Measurements from ENCODE around the gene POLN. TPM values are rescaled to one million over a fixed set of nuclear protein-coding genes. Genes with fewer than 3 reads are reported as not detected.

Gene POLN
- polyA plus RNA-seq, 1 donor (not counting 4 experiments of a cell fraction or from before 2014, with no cell fraction given) = 1.3 TPM

GRCh38 chr4:2094545-2094944, 147.4 kb downstream of the POLN start:
- FAIRE-seq = no peak
- peaks cover 9% of the 10 kb centered on the region for H3K27me3 ChIP-seq (ENCODE audit: control insufficient read depth, extremely low read depth, insufficient read depth, low read length)
- H3K4me2 ChIP-seq (ENCODE audit: control insufficient read depth, extremely low read depth, insufficient read depth, low read depth, low read length) = no peak overlapping the region
- no peak overlapping the region for H2AFZ ChIP-seq (ENCODE audit: control insufficient read depth, low read length)
- H3K27ac ChIP-seq (ENCODE audit: control insufficient read depth, insufficient read depth, low read length) = no peak overlapping the region
- no peaks in the 10 kb centered on the region for H3K9me1 ChIP-seq (ENCODE audit: control insufficient read depth, extremely low read depth, insufficient read depth, low read length)
- no peak overlapping the region for H3K9ac ChIP-seq (ENCODE audit: control insufficient read depth, extremely low read depth, insufficient read depth, low read length)
- no peaks in the 10 kb centered on the region for H4K20me1 ChIP-seq (ENCODE audit: control insufficient read depth, extremely low read depth, insufficient read depth, low read length)
- no peak overlapping the region for H3K4me3 ChIP-seq (ENCODE audit: control insufficient read depth in 2 of 3, extremely low read depth in 1 of 3, insufficient read depth in 2 of 3, low read depth in 1 of 3, low read length in 3 of 3)
- dilution Hi-C loops (cut with MboI; ENCODE audit: extremely low pct_ligation_motif_present, low sequenced_read_pairs) = no loop called here
- peaks cover 6% of the 10 kb centered on the region for H3K4me1 ChIP-seq (ENCODE audit: control insufficient read depth, extremely low read depth, insufficient read depth, low read length)
- no peaks in the 10 kb centered on the region for H3K36me3 ChIP-seq (ENCODE audit: control insufficient read depth in 2 of 2, extremely low read depth in 1 of 2, insufficient read depth in 2 of 2, low read length in 2 of 2)
- no peak for DNase-seq (ENCODE audit: low read depth, low spot score)
- TF ChIP-seq EZH2 (IDR thresholded peaks at IDR 0.05; ENCODE audit: low read length) = no peak
- TF ChIP-seq, protein P1, sequence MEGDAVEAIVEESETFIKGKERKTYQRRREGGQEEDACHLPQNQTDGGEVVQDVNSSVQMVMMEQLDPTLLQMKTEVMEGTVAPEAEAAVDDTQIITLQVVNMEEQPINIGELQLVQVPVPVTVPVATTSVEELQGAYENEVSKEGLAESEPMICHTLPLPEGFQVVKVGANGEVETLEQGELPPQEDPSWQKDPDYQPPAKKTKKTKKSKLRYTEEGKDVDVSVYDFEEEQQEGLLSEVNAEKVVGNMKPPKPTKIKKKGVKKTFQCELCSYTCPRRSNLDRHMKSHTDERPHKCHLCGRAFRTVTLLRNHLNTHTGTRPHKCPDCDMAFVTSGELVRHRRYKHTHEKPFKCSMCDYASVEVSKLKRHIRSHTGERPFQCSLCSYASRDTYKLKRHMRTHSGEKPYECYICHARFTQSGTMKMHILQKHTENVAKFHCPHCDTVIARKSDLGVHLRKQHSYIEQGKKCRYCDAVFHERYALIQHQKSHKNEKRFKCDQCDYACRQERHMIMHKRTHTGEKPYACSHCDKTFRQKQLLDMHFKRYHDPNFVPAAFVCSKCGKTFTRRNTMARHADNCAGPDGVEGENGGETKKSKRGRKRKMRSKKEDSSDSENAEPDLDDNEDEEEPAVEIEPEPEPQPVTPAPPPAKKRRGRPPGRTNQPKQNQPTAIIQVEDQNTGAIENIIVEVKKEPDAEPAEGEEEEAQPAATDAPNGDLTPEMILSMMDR (optimal IDR thresholded peaks at IDR 0.05 in 1 of 3, IDR thresholded peaks at IDR 0.05 in 1 of 3, conservative IDR thresholded peaks at IDR 0.05 in 1 of 3; ENCODE audit: extremely low read depth in 1 of 3, insufficient read depth in 2 of 3, low read length in 3 of 3) = no peak
- H3K79me2 ChIP-seq (ENCODE audit: control insufficient read depth, insufficient read depth, low read length) = no peaks in the 10 kb centered on the region
- H3K9me3 ChIP-seq (ENCODE audit: control insufficient read depth, low read depth, low read length) = peaks cover 2% of the 10 kb centered on the region

DNA sequence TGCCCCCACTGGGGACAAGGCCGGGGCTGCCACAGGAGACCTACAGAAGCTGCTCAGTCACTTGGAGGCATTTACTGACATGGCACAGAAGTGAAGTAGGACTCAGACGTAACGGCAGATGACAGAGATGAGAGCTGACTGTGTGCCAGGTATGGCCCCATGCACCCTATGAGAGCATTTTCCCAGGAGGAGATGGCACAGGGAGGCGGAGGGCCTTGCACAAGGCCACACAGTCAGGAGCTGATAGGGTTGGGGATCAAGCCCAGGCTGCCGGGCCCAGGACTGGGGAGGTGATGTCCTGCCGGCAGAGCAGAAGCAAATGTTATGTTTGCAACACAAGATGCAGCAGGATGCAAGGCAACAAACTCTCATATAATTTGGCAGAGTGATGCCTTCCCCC, 148.7 kb downstream of the POLN start:
- Histone ChIP-seq H4K20me1 (ENCODE audit: control insufficient read depth, extremely low read depth, insufficient read depth, low read length) (no peaks in the 10 kb centered on the region), H3K27me3 (ENCODE audit: control insufficient read depth, extremely low read depth, insufficient read depth, low read length) (peaks cover 9% of the 10 kb centered on the region), H3K27ac (ENCODE audit: control insufficient read depth, insufficient read depth, low read length) (no peak overlapping the region), H3K4me3 (ENCODE audit: control insufficient read depth in 2 of 3, extremely low read depth in 1 of 3, insufficient read depth in 2 of 3, low read depth in 1 of 3, low read length in 3 of 3) (no peak overlapping the region), H3K9ac (ENCODE audit: control insufficient read depth, extremely low read depth, insufficient read depth, low read length) (no peak overlapping the region), H2AFZ (ENCODE audit: control insufficient read depth, low read length) (no peak overlapping the region), H3K79me2 (ENCODE audit: control insufficient read depth, insufficient read depth, low read length) (no peaks in the 10 kb centered on the region), H3K9me1 (ENCODE audit: control insufficient read depth, extremely low read depth, insufficient read depth, low read length) (no peaks in the 10 kb centered on the region), H3K4me2 (ENCODE audit: control insufficient read depth, extremely low read depth, insufficient read depth, low read depth, low read length) (no peak overlapping the region), H3K4me1 (ENCODE audit: control insufficient read depth, extremely low read depth, insufficient read depth, low read length) (peaks cover 6% of the 10 kb centered on the region), H3K36me3 (ENCODE audit: control insufficient read depth in 2 of 2, extremely low read depth in 1 of 2, insufficient read depth in 2 of 2, low read length in 2 of 2) (no peaks in the 10 kb centered on the region), H3K9me3 (ENCODE audit: control insufficient read depth, low read depth, low read length) (peaks cover 2% of the 10 kb centered on the region)
- dilution Hi-C loops (cut with MboI; ENCODE audit: extremely low pct_ligation_motif_present, low sequenced_read_pairs) = no loop called here
- DNase-seq (ENCODE audit: low read depth, low spot score) (no peak), FAIRE-seq (no peak)
- no peak for TF ChIP-seq EZH2 (IDR thresholded peaks at IDR 0.05; ENCODE audit: low read length)
- TF ChIP-seq, protein P1 (optimal IDR thresholded peaks at IDR 0.05 in 1 of 3, IDR thresholded peaks at IDR 0.05 in 1 of 3, conservative IDR thresholded peaks at IDR 0.05 in 1 of 3; ENCODE audit: extremely low read depth in 1 of 3, insufficient read depth in 2 of 3, low read length in 3 of 3) = no peak

All from keratinocyte (primary cell).